Hepatocyte (in vitro differentiated cells): ENCODE results near the gene MEGF11. TPM values are rescaled to one million over a fixed set of nuclear protein-coding genes. Genes with fewer than 3 reads are reported as not detected.

Experiments
- DNase-seq: peaks from one replicate; pipeline ENCODE4 v3.0.0-alpha.2; 2016; ENCODE audit warnings: low spot score
- H2AFZ ChIP-seq: fragments of 200-600 bp; sonication (generic); 2 replicates; pipeline ENCODE4 v1.6.0; 2016; ENCODE audit warnings: antibody characterized with exemption, mild to moderate bottlenecking
- H3K27ac ChIP-seq: fragments of 200-600 bp; sonication (generic); 2 replicates; pipeline ENCODE4 v1.5.1; 2016; ENCODE audit warnings: mild to moderate bottlenecking
- H3K27me3 ChIP-seq: fragments of 200-600 bp; sonication (generic); 2 replicates; pipeline ENCODE4 v1.6.1; 2016
- H3K36me3 ChIP-seq: fragments of 200-600 bp; sonication (generic); replicated peaks from 2 replicates; pipeline ENCODE4 v1.5.1; 2016; ENCODE audit warnings: low read depth; ENCODE audit not compliant: insufficient read depth
- H3K4me1 ChIP-seq: fragments of 200-600 bp; sonication (generic); 2 replicates; pipeline ENCODE4 v1.5.1; 2016; ENCODE audit warnings: mild to moderate bottlenecking, moderate library complexity; ENCODE audit not compliant: insufficient read depth
- H3K4me2 ChIP-seq: fragments of 200-600 bp; sonication (generic); 2 replicates; pipeline ENCODE4 v1.6.0; 2016
- H3K4me3 ChIP-seq: fragments of 200-600 bp; sonication (generic); 2 replicates; pipeline ENCODE4 v1.5.1; 2016; ENCODE audit warnings: mild to moderate bottlenecking
- H3K79me2 ChIP-seq: fragments of 200-600 bp; sonication (generic); 2 replicates; pipeline ENCODE4 v1.6.0; 2017; ENCODE audit warnings: mild to moderate bottlenecking
- H3K9me2 ChIP-seq: fragments of 200-600 bp; sonication (generic); replicated peaks from 2 replicates; pipeline ENCODE4 v1.6.0; 2017; ENCODE audit warnings: mild to moderate bottlenecking; ENCODE audit not compliant: insufficient read depth
- H3K9me3 ChIP-seq: fragments of 200-600 bp; sonication (generic); 2 replicates; pipeline ENCODE4 v1.5.1; 2016; ENCODE audit warnings: low read depth, mild to moderate bottlenecking
- H4K20me1 ChIP-seq: fragments of 200-600 bp; sonication (generic); 2 replicates; pipeline ENCODE4 v1.6.0; 2016; ENCODE audit warnings: mild to moderate bottlenecking; ENCODE audit not compliant: insufficient read depth, poor library complexity, severe bottlenecking
- CTCF ChIP-seq: fragments of 200-600 bp; sonication (generic); IDR thresholded peaks from 2 replicates; pipeline ENCODE4 v1.5.1; 2016; ENCODE audit warnings: antibody characterized with exemption, mild to moderate bottlenecking; ENCODE audit not compliant: poor library complexity
- EZH2 ChIP-seq: fragments of 200-600 bp; sonication (generic); IDR thresholded peaks from 2 replicates; pipeline ENCODE4 v1.6.1; 2016; ENCODE audit warnings: antibody characterized with exemption, mild to moderate bottlenecking, borderline replicate concordance
- EZH2phosphoT487 ChIP-seq: fragments of 200-600 bp; sonication (generic); IDR thresholded peaks from one replicate; pipeline ENCODE4 v1.6.1; 2018; ENCODE audit warnings: antibody characterized with exemption, mild to moderate bottlenecking, low read depth, moderate library complexity; ENCODE audit not compliant: unreplicated experiment, severe bottlenecking
- WGBS: methylation state at CpG from one replicate; pipeline ENCODE4 v1.1.6; 2016; ENCODE audit warnings: low lambda C conversion rate; ENCODE audit errors: missing lambda C conversion rate; 5-methylcytosine and 5-hydroxymethylcytosine counted together
- polyA plus RNA-seq: library from polyadenylated mRNA; unstranded; fragments of >200 nt; fragmentation: Nextera tagmentation; extraction: Ambion mirVana; gene quantifications from 2 replicates; pipeline ENCODE4 v1.2.1, GENCODE V29; 2016
- total RNA-seq: library from RNA; depleted of rRNA; stranded (reverse); fragments of >200 nt; gene quantifications from 2 replicates; pipeline ENCODE4 v1.2.3, GENCODE V29; 2014

The MEGF11 gene
- total and polyA plus RNA-seq, 2 experiments from 2014 or later = 0.07 to 0.25 TPM

- H3K36me3 ChIP-seq = no peaks in the 10 kb centered on the region
- H3K27ac ChIP-seq = no peak overlapping the region
- WGBS = 71% methylated on average over 4 of the region's 4 CpGs
- no peak overlapping the region for H2AFZ ChIP-seq
- no peaks in the 10 kb centered on the region for H3K4me1 ChIP-seq
- no peaks in the 10 kb centered on the region for H3K9me3 ChIP-seq
- TF ChIP-seq CTCF = no peak
- no peak for TF ChIP-seq EZH2phosphoT487
- no peak for TF ChIP-seq EZH2
- H3K27me3 ChIP-seq = peaks cover 5% of the 10 kb centered on the region
- DNase-seq = no peak
- H3K4me2 ChIP-seq = no peak overlapping the region
- H3K79me2 ChIP-seq = no peaks in the 10 kb centered on the region
- no peak overlapping the region for H3K4me3 ChIP-seq
- no peaks in the 10 kb centered on the region for H4K20me1 ChIP-seq
- no peaks in the 10 kb centered on the region for H3K9me2 ChIP-seq
These were observed 187.5 kb downstream of the MEGF11 start for GRCh38 chr15:66066005-66066404.

GRCh38 chr15:66065325-66065724 lies 188.2 kb downstream of the MEGF11 start:
- Histone ChIP-seq H3K36me3 (no peaks in the 10 kb centered on the region), H3K27ac (no peak overlapping the region), H3K79me2 (no peaks in the 10 kb centered on the region), H4K20me1 (no peaks in the 10 kb centered on the region), H3K4me3 (no peak overlapping the region), H3K27me3 (peaks cover 5% of the 10 kb centered on the region), H3K4me1 (no peaks in the 10 kb centered on the region), H3K9me2 (no peaks in the 10 kb centered on the region), H3K9me3 (no peaks in the 10 kb centered on the region), H2AFZ (no peak overlapping the region), H3K4me2 (no peak overlapping the region)
- no peak for DNase-seq
- TF ChIP-seq EZH2phosphoT487 = no peak
- TF ChIP-seq CTCF = no peak
- TF ChIP-seq EZH2 = no peak
- WGBS = 59% methylated on average over 5 of the region's 6 CpGs

GRCh38 chr15:66063147-66063546 lies 190.4 kb downstream of the MEGF11 start:
- no peaks in the 10 kb centered on the region for H3K36me3 ChIP-seq
- H4K20me1 ChIP-seq = no peaks in the 10 kb centered on the region
- no peak for TF ChIP-seq EZH2phosphoT487
- TF ChIP-seq EZH2 = no peak
- TF ChIP-seq CTCF = no peak
- H3K27me3 ChIP-seq = peaks cover 8% of the 10 kb centered on the region
- H3K9me2 ChIP-seq = no peaks in the 10 kb centered on the region
- no peak overlapping the region for H2AFZ ChIP-seq
- H3K9me3 ChIP-seq = no peaks in the 10 kb centered on the region
- no peaks in the 10 kb centered on the region for H3K4me1 ChIP-seq
- no peak overlapping the region for H3K4me3 ChIP-seq
- no peak for DNase-seq
- no peaks in the 10 kb centered on the region for H3K79me2 ChIP-seq
- no peak overlapping the region for H3K4me2 ChIP-seq
- no peak overlapping the region for H3K27ac ChIP-seq

- TF ChIP-seq CTCF (no peak), EZH2phosphoT487 (no peak), EZH2 (no peak)
- H3K27ac ChIP-seq = no peak overlapping the region
- no peak for DNase-seq
- H3K4me2 ChIP-seq = no peak overlapping the region
- no peak overlapping the region for H3K4me3 ChIP-seq
- no peaks in the 10 kb centered on the region for H3K9me3 ChIP-seq
- H3K36me3 ChIP-seq = no peaks in the 10 kb centered on the region
- no peaks in the 10 kb centered on the region for H3K79me2 ChIP-seq
- H2AFZ ChIP-seq = no peak overlapping the region
- no peaks in the 10 kb centered on the region for H3K9me2 ChIP-seq
- no peaks in the 10 kb centered on the region for H4K20me1 ChIP-seq
- no peaks in the 10 kb centered on the region for H3K4me1 ChIP-seq
- WGBS = 60% methylated on average over 7 of the region's 7 CpGs
- H3K27me3 ChIP-seq = peaks cover 3% of the 10 kb centered on the region
These were observed 196.5 kb downstream of the MEGF11 start for GRCh38 chr15:66057089-66057488.
